ENCODE results near the gene RPA3.

DNA sequence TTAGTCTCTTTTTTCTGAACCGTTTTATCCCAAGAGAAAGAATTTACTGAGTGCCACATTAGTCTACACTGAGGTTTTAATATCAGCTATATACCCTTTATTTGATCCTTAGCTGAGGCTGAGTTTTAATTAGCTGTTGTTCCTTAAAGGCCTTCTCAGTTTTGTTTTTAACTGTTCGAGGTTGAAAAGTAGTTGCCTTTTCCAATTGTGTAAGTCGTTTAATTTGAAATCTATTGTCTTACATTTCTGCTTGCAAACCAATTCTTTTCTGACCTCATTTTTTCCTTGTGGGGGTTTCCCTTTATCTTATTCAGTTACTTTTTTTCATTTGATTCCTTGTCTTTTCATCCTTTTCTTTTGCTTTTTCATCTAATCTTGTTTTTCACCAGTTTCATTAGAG is 47.0 kb downstream of the RPA3 start:
- TF ChIP-seq, protein P1, sequence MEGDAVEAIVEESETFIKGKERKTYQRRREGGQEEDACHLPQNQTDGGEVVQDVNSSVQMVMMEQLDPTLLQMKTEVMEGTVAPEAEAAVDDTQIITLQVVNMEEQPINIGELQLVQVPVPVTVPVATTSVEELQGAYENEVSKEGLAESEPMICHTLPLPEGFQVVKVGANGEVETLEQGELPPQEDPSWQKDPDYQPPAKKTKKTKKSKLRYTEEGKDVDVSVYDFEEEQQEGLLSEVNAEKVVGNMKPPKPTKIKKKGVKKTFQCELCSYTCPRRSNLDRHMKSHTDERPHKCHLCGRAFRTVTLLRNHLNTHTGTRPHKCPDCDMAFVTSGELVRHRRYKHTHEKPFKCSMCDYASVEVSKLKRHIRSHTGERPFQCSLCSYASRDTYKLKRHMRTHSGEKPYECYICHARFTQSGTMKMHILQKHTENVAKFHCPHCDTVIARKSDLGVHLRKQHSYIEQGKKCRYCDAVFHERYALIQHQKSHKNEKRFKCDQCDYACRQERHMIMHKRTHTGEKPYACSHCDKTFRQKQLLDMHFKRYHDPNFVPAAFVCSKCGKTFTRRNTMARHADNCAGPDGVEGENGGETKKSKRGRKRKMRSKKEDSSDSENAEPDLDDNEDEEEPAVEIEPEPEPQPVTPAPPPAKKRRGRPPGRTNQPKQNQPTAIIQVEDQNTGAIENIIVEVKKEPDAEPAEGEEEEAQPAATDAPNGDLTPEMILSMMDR (IDR thresholded peaks at IDR 0.05), result no peak
- TF ChIP-seq POLR2A (IDR thresholded peaks at IDR 0.05), result no peak

Measured in uterus (tissue), 2 donors.